ENCODE results near the gene MLH3. TPM values are rescaled to one million over a fixed set of nuclear protein-coding genes. Genes with fewer than 3 reads are reported as not detected.

Gene MLH3
- total RNA-seq, 1 donor from 2014 or later, result 17.1 TPM

- DNase-seq, result peak; percentile 69
- TF ChIP-seq, protein P1, sequence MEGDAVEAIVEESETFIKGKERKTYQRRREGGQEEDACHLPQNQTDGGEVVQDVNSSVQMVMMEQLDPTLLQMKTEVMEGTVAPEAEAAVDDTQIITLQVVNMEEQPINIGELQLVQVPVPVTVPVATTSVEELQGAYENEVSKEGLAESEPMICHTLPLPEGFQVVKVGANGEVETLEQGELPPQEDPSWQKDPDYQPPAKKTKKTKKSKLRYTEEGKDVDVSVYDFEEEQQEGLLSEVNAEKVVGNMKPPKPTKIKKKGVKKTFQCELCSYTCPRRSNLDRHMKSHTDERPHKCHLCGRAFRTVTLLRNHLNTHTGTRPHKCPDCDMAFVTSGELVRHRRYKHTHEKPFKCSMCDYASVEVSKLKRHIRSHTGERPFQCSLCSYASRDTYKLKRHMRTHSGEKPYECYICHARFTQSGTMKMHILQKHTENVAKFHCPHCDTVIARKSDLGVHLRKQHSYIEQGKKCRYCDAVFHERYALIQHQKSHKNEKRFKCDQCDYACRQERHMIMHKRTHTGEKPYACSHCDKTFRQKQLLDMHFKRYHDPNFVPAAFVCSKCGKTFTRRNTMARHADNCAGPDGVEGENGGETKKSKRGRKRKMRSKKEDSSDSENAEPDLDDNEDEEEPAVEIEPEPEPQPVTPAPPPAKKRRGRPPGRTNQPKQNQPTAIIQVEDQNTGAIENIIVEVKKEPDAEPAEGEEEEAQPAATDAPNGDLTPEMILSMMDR (IDR thresholded peaks at IDR 0.05; ENCODE audit: partially characterized antibody, unreplicated experiment), result no peak
- peaks cover 11% of the 10 kb centered on the region for H3K9me3 Mint-ChIP-seq (ENCODE audit: unreplicated experiment)
- H3K27me3 Mint-ChIP-seq (ENCODE audit: unreplicated experiment), result peaks cover 9% of the 10 kb centered on the region
- H3K27ac Mint-ChIP-seq (ENCODE audit: unreplicated experiment), result peak overlapping the region; percentile 94
- H3K4me3 Mint-ChIP-seq (ENCODE audit: unreplicated experiment), result no peak overlapping the region
- H3K4me1 Mint-ChIP-seq (ENCODE audit: low read depth, unreplicated experiment), result peaks cover 25% of the 10 kb centered on the region
- no peaks in the 10 kb centered on the region for H3K36me3 Mint-ChIP-seq (ENCODE audit: unreplicated experiment)
Observed at GRCh38 chr14:74979442-74980397, 71.5 kb downstream of the MLH3 start.

GRCh38 chr14:74979029-74979428 lies 72.2 kb downstream of the MLH3 start:
- Mint-ChIP-seq H3K4me1 (ENCODE audit: low read depth, unreplicated experiment) (peaks cover 28% of the 10 kb centered on the region), H3K36me3 (ENCODE audit: unreplicated experiment) (no peaks in the 10 kb centered on the region), H3K27me3 (ENCODE audit: unreplicated experiment) (peaks cover 12% of the 10 kb centered on the region), H3K9me3 (ENCODE audit: unreplicated experiment) (peaks cover 13% of the 10 kb centered on the region), H3K27ac (ENCODE audit: unreplicated experiment) (peak overlapping the region; percentile 48), H3K4me3 (ENCODE audit: unreplicated experiment) (peak overlapping the region; percentile 74)
- DNase-seq, result no peak
- TF ChIP-seq, protein P1 (IDR thresholded peaks at IDR 0.05; ENCODE audit: partially characterized antibody, unreplicated experiment), result no peak

- DNase-seq, result peak; percentile 68
- H3K4me1 Mint-ChIP-seq (ENCODE audit: low read depth, unreplicated experiment), result peaks cover 30% of the 10 kb centered on the region
- peak overlapping the region; percentile 48 for H3K27ac Mint-ChIP-seq (ENCODE audit: unreplicated experiment)
- TF ChIP-seq, protein P1 (IDR thresholded peaks at IDR 0.05; ENCODE audit: partially characterized antibody, unreplicated experiment), result no peak
- peaks cover 12% of the 10 kb centered on the region for H3K27me3 Mint-ChIP-seq (ENCODE audit: unreplicated experiment)
- no peaks in the 10 kb centered on the region for H3K36me3 Mint-ChIP-seq (ENCODE audit: unreplicated experiment)
- H3K9me3 Mint-ChIP-seq (ENCODE audit: unreplicated experiment), result peaks cover 13% of the 10 kb centered on the region
- H3K4me3 Mint-ChIP-seq (ENCODE audit: unreplicated experiment), result peak overlapping the region; percentile 74
Observed at GRCh38 chr14:74978416-74978947, 72.8 kb downstream of the MLH3 start.

DNA sequence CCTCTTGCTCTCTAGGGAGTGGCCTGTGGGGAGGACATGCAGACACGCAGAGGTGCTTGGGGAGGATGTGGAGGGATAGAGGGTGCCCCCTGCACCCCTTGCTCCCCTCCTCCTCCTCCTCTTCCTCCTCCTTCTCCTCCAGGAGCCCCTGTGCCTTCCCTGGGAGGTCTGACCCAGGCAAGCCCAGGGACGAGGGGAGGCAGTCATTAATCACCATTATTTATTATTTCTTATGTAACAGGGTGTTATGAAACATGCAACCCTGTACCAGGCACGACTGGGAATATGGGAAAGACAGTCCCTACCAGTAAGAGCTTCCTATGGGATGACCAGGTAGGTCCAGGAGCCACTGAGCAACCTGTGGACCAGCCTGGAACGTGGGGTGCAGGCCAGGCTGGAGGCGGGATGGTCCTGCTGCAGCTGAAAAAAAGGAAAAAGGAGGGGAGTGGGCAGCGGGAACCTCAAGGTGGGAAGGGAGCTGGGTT lies 73.3 kb downstream of the MLH3 start:
- H3K4me3 Mint-ChIP-seq (ENCODE audit: unreplicated experiment), result no peak overlapping the region
- H3K27me3 Mint-ChIP-seq (ENCODE audit: unreplicated experiment), result peaks cover 12% of the 10 kb centered on the region
- no peak for DNase-seq
- peaks cover 30% of the 10 kb centered on the region for H3K4me1 Mint-ChIP-seq (ENCODE audit: low read depth, unreplicated experiment)
- no peaks in the 10 kb centered on the region for H3K36me3 Mint-ChIP-seq (ENCODE audit: unreplicated experiment)
- TF ChIP-seq, protein P1 (IDR thresholded peaks at IDR 0.05; ENCODE audit: partially characterized antibody, unreplicated experiment), result no peak
- peaks cover 13% of the 10 kb centered on the region for H3K9me3 Mint-ChIP-seq (ENCODE audit: unreplicated experiment)
- H3K27ac Mint-ChIP-seq (ENCODE audit: unreplicated experiment), result no peak overlapping the region
